HEK293 (cell line): Measurements from ENCODE around the gene APC2.

Experiments used
- BCL11A ChIP-seq: fragments of 450-650 bp; formaldehyde crosslinking; IDR thresholded peaks from 2 replicates; pipeline ENCODE4 v1.5.1; 2016; ENCODE audit warnings: low read depth, missing biosample characterization, missing genetic modification characterization
- GLI2 ChIP-seq: fragments of 450-650 bp; formaldehyde crosslinking; IDR thresholded peaks from 2 replicates; pipeline ENCODE4; 2017; ENCODE audit warnings: missing biosample characterization, missing genetic modification characterization, low read depth, borderline replicate concordance
- HOXD13 ChIP-seq: sonication (generic); formaldehyde crosslinking; IDR thresholded peaks from 2 replicates; pipeline ENCODE4 v1.8.0; 2022; ENCODE audit warnings: missing genetic modification reagents, borderline replicate concordance
- INSM2 ChIP-seq: fragments of 450-650 bp; formaldehyde crosslinking; IDR thresholded peaks from 2 replicates; pipeline ENCODE4 v1.5.1; 2016; ENCODE audit warnings: missing biosample characterization, missing genetic modification characterization
- SCRT1 ChIP-seq: fragments of 450-650 bp; formaldehyde crosslinking; IDR thresholded peaks from 2 replicates; pipeline ENCODE4 v1.5.1; 2016; ENCODE audit warnings: missing biosample characterization, missing genetic modification characterization, borderline replicate concordance
- ZFHX2 ChIP-seq: fragments of 450-650 bp; formaldehyde crosslinking; conservative IDR thresholded peaks from 2 replicates; pipeline ENCODE4 v1.5.1; 2016; ENCODE audit warnings: missing biosample characterization, missing genetic modification characterization
- ZNF132 ChIP-seq: fragments of 450-650 bp; formaldehyde crosslinking; IDR thresholded peaks from 2 replicates; pipeline ENCODE4 v1.5.1; 2017; ENCODE audit warnings: missing biosample characterization, missing genetic modification characterization, borderline replicate concordance
- ZNF148 ChIP-seq: fragments of 450-650 bp; formaldehyde crosslinking; IDR thresholded peaks from 2 replicates; pipeline ENCODE4 v1.5.0; 2017; ENCODE audit warnings: missing biosample characterization, missing genetic modification characterization, borderline replicate concordance
- ZNF184 ChIP-seq: fragments of 450-650 bp; IDR thresholded peaks from 2 replicates; pipeline ENCODE4 v1.5.1; 2018; ENCODE audit warnings: missing biosample characterization, mild to moderate bottlenecking, missing genetic modification characterization
- ZNF2 ChIP-seq: fragments of 450-650 bp; formaldehyde crosslinking; IDR thresholded peaks from 2 replicates; pipeline ENCODE4 v1.5.1; 2016; ENCODE audit warnings: missing biosample characterization, missing genetic modification characterization
- ZNF239 ChIP-seq: fragments of 450-650 bp; formaldehyde crosslinking; IDR thresholded peaks from 2 replicates; pipeline ENCODE4 v1.5.1; 2016; ENCODE audit warnings: missing biosample characterization, missing genetic modification characterization
- ZNF324 ChIP-seq: fragments of 450-650 bp; formaldehyde crosslinking; IDR thresholded peaks from 2 replicates; pipeline ENCODE4 v1.5.1; 2016; ENCODE audit warnings: missing biosample characterization, missing genetic modification characterization
- ZNF350 ChIP-seq: fragments of 450-650 bp; formaldehyde crosslinking; IDR thresholded peaks from 2 replicates; pipeline ENCODE4 v1.5.0; 2017; ENCODE audit warnings: missing biosample characterization, mild to moderate bottlenecking, missing genetic modification characterization
- ZNF366 ChIP-seq: fragments of 450-650 bp; formaldehyde crosslinking; conservative IDR thresholded peaks from 2 replicates; pipeline ENCODE4 v1.5.1; 2016; ENCODE audit warnings: missing biosample characterization, missing genetic modification characterization
- ZNF449 ChIP-seq: fragments of 450-650 bp; formaldehyde crosslinking; IDR thresholded peaks from 2 replicates; pipeline ENCODE4 v1.5.1; 2017; ENCODE audit warnings: missing biosample characterization, mild to moderate bottlenecking, missing genetic modification characterization, moderate library complexity
- ZNF530 ChIP-seq: fragments of 450-650 bp; formaldehyde crosslinking; IDR thresholded peaks from 2 replicates; pipeline ENCODE4 v1.5.1; 2016; ENCODE audit warnings: low read depth, missing biosample characterization, missing genetic modification characterization
- ZNF596 ChIP-seq: fragments of 450-650 bp; IDR thresholded peaks from 2 replicates; pipeline ENCODE4 v1.5.0; 2018; ENCODE audit warnings: missing biosample characterization, mild to moderate bottlenecking, missing genetic modification characterization, moderate library complexity
- ZNF664 ChIP-seq: fragments of 450-650 bp; formaldehyde crosslinking; IDR thresholded peaks from 2 replicates; pipeline ENCODE4 v1.5.1; 2016; ENCODE audit warnings: missing biosample characterization, missing genetic modification characterization
- ZNF785 ChIP-seq: fragments of 450-650 bp; formaldehyde crosslinking; IDR thresholded peaks from 2 replicates; pipeline ENCODE4 v1.5.1; 2016; ENCODE audit warnings: missing biosample characterization, missing genetic modification characterization
- ZSCAN16 ChIP-seq: fragments of 450-650 bp; formaldehyde crosslinking; IDR thresholded peaks from 2 replicates; pipeline ENCODE4 v1.5.1; 2016; ENCODE audit warnings: missing biosample characterization, missing genetic modification characterization
- ZSCAN23 ChIP-seq: fragments of 450-650 bp; formaldehyde crosslinking; IDR thresholded peaks from 2 replicates; pipeline ENCODE4 v1.5.1; 2016; ENCODE audit warnings: missing biosample characterization, missing genetic modification characterization
- TF ChIP-seq, protein P1 (sequence below): fragments of 450-650 bp; formaldehyde crosslinking; conservative IDR thresholded peaks from 2 replicates; pipeline ENCODE4 v1.5.1; 2016; ENCODE audit warnings: low read depth, missing biosample characterization, missing genetic modification characterization
- TF ChIP-seq, protein P2 (sequence below): fragments of 450-650 bp; formaldehyde crosslinking; IDR thresholded peaks from 2 replicates; pipeline ENCODE4 v1.5.1; 2016; ENCODE audit warnings: missing biosample characterization, missing genetic modification characterization
- TF ChIP-seq, protein P3 (sequence below): fragments of 450-650 bp; formaldehyde crosslinking; IDR thresholded peaks from 2 replicates; pipeline ENCODE4 v1.5.1; 2016; ENCODE audit warnings: missing biosample characterization, missing genetic modification characterization

Gene APC2

GRCh38 chr19:1512671-1513498 lies 63.0 kb downstream of the APC2 start, which contains the start of gene ADAMTSL5 (continued):
- TF ChIP-seq, protein P1, sequence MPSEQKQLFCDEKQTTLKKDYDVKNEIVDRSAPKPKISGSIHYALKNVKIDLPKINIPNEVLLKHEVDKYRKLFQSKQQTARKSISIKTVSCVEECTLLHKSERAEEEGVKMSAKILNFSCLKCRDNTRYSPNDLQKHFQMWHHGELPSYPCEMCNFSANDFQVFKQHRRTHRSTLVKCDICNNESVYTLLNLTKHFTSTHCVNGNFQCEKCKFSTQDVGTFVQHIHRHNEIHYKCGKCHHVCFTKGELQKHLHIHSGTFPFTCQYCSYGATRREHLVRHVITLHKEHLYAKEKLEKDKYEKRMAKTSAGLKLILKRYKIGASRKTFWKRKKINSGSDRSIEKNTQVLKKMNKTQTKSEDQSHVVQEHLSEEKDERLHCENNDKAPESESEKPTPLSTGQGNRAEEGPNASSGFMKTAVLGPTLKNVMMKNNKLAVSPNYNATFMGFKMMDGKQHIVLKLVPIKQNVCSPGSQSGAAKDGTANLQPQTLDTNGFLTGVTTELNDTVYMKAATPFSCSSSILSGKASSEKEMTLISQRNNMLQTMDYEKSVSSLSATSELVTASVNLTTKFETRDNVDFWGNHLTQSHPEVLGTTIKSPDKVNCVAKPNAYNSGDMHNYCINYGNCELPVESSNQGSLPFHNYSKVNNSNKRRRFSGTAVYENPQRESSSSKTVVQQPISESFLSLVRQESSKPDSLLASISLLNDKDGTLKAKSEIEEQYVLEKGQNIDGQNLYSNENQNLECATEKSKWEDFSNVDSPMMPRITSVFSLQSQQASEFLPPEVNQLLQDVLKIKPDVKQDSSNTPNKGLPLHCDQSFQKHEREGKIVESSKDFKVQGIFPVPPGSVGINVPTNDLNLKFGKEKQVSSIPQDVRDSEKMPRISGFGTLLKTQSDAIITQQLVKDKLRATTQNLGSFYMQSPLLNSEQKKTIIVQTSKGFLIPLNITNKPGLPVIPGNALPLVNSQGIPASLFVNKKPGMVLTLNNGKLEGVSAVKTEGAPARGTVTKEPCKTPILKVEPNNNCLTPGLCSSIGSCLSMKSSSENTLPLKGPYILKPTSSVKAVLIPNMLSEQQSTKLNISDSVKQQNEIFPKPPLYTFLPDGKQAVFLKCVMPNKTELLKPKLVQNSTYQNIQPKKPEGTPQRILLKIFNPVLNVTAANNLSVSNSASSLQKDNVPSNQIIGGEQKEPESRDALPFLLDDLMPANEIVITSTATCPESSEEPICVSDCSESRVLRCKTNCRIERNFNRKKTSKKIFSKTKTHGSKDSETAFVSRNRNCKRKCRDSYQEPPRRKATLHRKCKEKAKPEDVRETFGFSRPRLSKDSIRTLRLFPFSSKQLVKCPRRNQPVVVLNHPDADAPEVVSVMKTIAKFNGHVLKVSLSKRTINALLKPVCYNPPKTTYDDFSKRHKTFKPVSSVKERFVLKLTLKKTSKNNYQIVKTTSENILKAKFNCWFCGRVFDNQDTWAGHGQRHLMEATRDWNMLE: no peak
- no peak for TF ChIP-seq INSM2 (tag by site-specific recombination)
- TF ChIP-seq, protein P2, sequence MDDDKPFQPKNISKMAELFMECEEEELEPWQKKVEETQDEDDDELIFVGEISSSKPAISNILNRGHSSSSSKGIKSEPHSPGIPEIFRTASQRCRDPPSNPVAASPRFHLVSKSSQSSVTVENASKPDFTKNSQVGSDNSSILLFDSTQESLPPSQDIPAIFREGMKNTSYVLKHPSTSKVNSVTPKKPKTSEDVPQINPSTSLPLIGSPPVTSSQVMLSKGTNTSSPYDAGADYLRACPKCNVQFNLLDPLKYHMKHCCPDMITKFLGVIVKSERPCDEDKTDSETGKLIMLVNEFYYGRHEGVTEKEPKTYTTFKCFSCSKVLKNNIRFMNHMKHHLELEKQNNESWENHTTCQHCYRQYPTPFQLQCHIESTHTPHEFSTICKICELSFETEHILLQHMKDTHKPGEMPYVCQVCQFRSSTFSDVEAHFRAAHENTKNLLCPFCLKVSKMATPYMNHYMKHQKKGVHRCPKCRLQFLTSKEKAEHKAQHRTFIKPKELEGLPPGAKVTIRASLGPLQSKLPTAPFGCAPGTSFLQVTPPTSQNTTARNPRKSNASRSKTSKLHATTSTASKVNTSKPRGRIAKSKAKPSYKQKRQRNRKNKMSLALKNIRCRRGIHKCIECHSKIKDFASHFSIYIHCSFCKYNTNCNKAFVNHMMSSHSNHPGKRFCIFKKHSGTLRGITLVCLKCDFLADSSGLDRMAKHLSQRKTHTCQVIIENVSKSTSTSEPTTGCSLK (tag by site-specific recombination): no peak
- no peak for TF ChIP-seq GLI2 (tag by site-specific recombination)
- no peak for TF ChIP-seq ZNF2 (tag by site-specific recombination)
- TF ChIP-seq ZNF530 (tag by site-specific recombination): no peak
- TF ChIP-seq ZNF132 (tag by site-specific recombination): no peak
- no peak for TF ChIP-seq ZNF449 (tag by site-specific recombination)
- no peak for TF ChIP-seq ZSCAN16 (tag by site-specific recombination)
- no peak; the same call in 1 of the 2 replicates for TF ChIP-seq ZNF148 (tag by site-specific recombination)
- no peak for TF ChIP-seq BCL11A (tag by site-specific recombination)
- TF ChIP-seq ZNF324 (tag by site-specific recombination): no peak
- no peak for TF ChIP-seq ZNF785 (tag by site-specific recombination)
- no peak for TF ChIP-seq ZNF596
- no peak for TF ChIP-seq ZNF184 (tag by site-specific recombination)
- TF ChIP-seq ZNF350 (tag by site-specific recombination): no peak
- no peak for TF ChIP-seq ZNF664
- TF ChIP-seq, protein P3, sequence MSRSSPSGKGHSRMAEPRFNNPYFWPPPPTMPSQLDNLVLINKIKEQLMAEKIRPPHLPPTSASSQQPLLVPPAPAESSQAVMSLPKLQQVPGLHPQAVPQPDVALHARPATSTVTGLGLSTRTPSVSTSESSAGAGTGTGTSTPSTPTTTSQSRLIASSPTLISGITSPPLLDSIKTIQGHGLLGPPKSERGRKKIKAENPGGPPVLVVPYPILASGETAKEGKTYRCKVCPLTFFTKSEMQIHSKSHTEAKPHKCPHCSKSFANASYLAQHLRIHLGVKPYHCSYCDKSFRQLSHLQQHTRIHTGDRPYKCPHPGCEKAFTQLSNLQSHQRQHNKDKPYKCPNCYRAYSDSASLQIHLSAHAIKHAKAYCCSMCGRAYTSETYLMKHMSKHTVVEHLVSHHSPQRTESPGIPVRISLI (tag by site-specific recombination): no peak
- no peak for TF ChIP-seq SCRT1
- no peak for TF ChIP-seq ZFHX2
- no peak for TF ChIP-seq HOXD13
- no peak for TF ChIP-seq ZNF366
- TF ChIP-seq ZSCAN23 (tag by site-specific recombination): no peak
- TF ChIP-seq ZNF239: no peak
